ENCODE measurements around the gene ATP11A.

The ATP11A gene

GRCh38 chr13:112709825-112710783 lies 20.3 kb downstream of the ATP11A start:
- Histone ChIP-seq H2BK12ac (ENCODE audit: low read length in 2 of 2) (peak overlapping the region in 1 of 2 experiments; percentile 70), H3K4ac (ENCODE audit: low read depth in 1 of 2, low read length in 2 of 2) (peak overlapping the region in 1 of 2 experiments; percentile 40), H3K4me1 (ENCODE audit: control insufficient read depth, insufficient read depth, low read depth, low read length) (peaks cover 12% of the 10 kb centered on the region), H2BK5ac (ENCODE audit: low read depth, low read length, poor library complexity, severe bottlenecking) (no peak overlapping the region), H3K18ac (ENCODE audit: low read depth in 1 of 2, low read length in 2 of 2) (peak overlapping the region; percentile 46 to 55), H3K23ac (ENCODE audit: low read length in 2 of 2) (no peak overlapping the region), H3K4me3 (ENCODE audit: insufficient read depth in 1 of 2, low read depth in 1 of 2, low read length in 2 of 2) (no peak overlapping the region), H3K36me3 (ENCODE audit: control insufficient read depth in 1 of 2, insufficient read depth in 2 of 2, low read depth in 1 of 2, low read length in 2 of 2) (no peaks in the 10 kb centered on the region), H3K27ac (ENCODE audit: low read length, poor library complexity, severe bottlenecking) (no peak overlapping the region), H3K9me3 (ENCODE audit: control insufficient read depth, low read length) (no peaks in the 10 kb centered on the region), H2AK5ac (ENCODE audit: low read length, severe bottlenecking) (no peak overlapping the region), H4K8ac (ENCODE audit: low read length) (peak overlapping the region; percentile 39), H3K9ac (ENCODE audit: low read length) (no peak overlapping the region), H4K91ac (ENCODE audit: low read length) (peak overlapping the region; percentile 8), H3K14ac (ENCODE audit: low read length in 2 of 2) (peak overlapping the region in 1 of 2 experiments; percentile 91), H2BK120ac (ENCODE audit: low read depth, low read length) (peak overlapping the region; percentile 74), H2BK15ac (ENCODE audit: low read depth, poor library complexity, severe bottlenecking) (peak overlapping the region; percentile 74), H2AFZ (ENCODE audit: low read depth, low read length) (no peak overlapping the region), H3K4me2 (ENCODE audit: low read length, poor library complexity, severe bottlenecking) (no peak overlapping the region), H3K27me3 (ENCODE audit: control insufficient read depth in 1 of 2, insufficient read depth in 1 of 2, low read length in 2 of 2) (no peaks in the 10 kb centered on the region), H3K79me1 (replicated peaks; ENCODE audit: low read length, poor library complexity, severe bottlenecking) (peaks cover 38% of the 10 kb centered on the region)
- WGBS, result 72% methylated on average over 26 of the region's 26 CpGs
- no peak for DNase-seq

GRCh38 chr13:112710855-112711527 lies 21.2 kb downstream of the ATP11A start:
- H2BK15ac ChIP-seq (ENCODE audit: low read depth, poor library complexity, severe bottlenecking), result no peak overlapping the region
- H3K4me3 ChIP-seq (ENCODE audit: insufficient read depth in 1 of 2, low read depth in 1 of 2, low read length in 2 of 2), result peak overlapping the region in 1 of 2 experiments; percentile 71
- H2BK12ac ChIP-seq (ENCODE audit: low read length in 2 of 2), result peak overlapping the region in 1 of 2 experiments; percentile 64
- no peak overlapping the region for H4K8ac ChIP-seq (ENCODE audit: low read length)
- H2AFZ ChIP-seq (ENCODE audit: low read depth, low read length), result no peak overlapping the region
- no peak overlapping the region for H2AK5ac ChIP-seq (ENCODE audit: low read length, severe bottlenecking)
- H3K14ac ChIP-seq (ENCODE audit: low read length in 2 of 2), result no peak overlapping the region
- H3K27me3 ChIP-seq (ENCODE audit: control insufficient read depth in 1 of 2, insufficient read depth in 1 of 2, low read length in 2 of 2), result no peaks in the 10 kb centered on the region
- no peaks in the 10 kb centered on the region for H3K36me3 ChIP-seq (ENCODE audit: control insufficient read depth in 1 of 2, insufficient read depth in 2 of 2, low read depth in 1 of 2, low read length in 2 of 2)
- no peak for DNase-seq
- H3K27ac ChIP-seq (ENCODE audit: low read length, poor library complexity, severe bottlenecking), result peak overlapping the region; percentile 57
- peak overlapping the region; percentile 58 for H3K4me2 ChIP-seq (ENCODE audit: low read length, poor library complexity, severe bottlenecking)
- no peak overlapping the region for H3K23ac ChIP-seq (ENCODE audit: low read length in 2 of 2)
- H3K79me1 ChIP-seq (replicated peaks; ENCODE audit: low read length, poor library complexity, severe bottlenecking), result peaks cover 40% of the 10 kb centered on the region
- H3K9me3 ChIP-seq (ENCODE audit: control insufficient read depth, low read length), result no peaks in the 10 kb centered on the region
- no peak overlapping the region for H2BK5ac ChIP-seq (ENCODE audit: low read depth, low read length, poor library complexity, severe bottlenecking)
- H3K4ac ChIP-seq (ENCODE audit: low read depth in 1 of 2, low read length in 2 of 2), result peak overlapping the region in 1 of 2 experiments; percentile 7
- no peak overlapping the region for H4K91ac ChIP-seq (ENCODE audit: low read length)
- peak overlapping the region; percentile 70 to 76 for H3K18ac ChIP-seq (ENCODE audit: low read depth in 1 of 2, low read length in 2 of 2)
- H2BK120ac ChIP-seq (ENCODE audit: low read depth, low read length), result peak overlapping the region; percentile 74
- H3K4me1 ChIP-seq (ENCODE audit: control insufficient read depth, insufficient read depth, low read depth, low read length), result peaks cover 16% of the 10 kb centered on the region
- 68% methylated on average over 17 of the region's 22 CpGs for WGBS
- peak overlapping the region; percentile 82 for H3K9ac ChIP-seq (ENCODE audit: low read length)

GRCh38 chr13:112711528-112712265 lies 21.9 kb downstream of the ATP11A start:
- H3K9ac ChIP-seq (ENCODE audit: low read length), result peak overlapping the region; percentile 82
- peak; percentile 98 for DNase-seq
- H3K4me1 ChIP-seq (ENCODE audit: control insufficient read depth, insufficient read depth, low read depth, low read length), result peaks cover 16% of the 10 kb centered on the region
- H3K27ac ChIP-seq (ENCODE audit: low read length, poor library complexity, severe bottlenecking), result peak overlapping the region; percentile 57
- H3K36me3 ChIP-seq (ENCODE audit: control insufficient read depth in 1 of 2, insufficient read depth in 2 of 2, low read depth in 1 of 2, low read length in 2 of 2), result peaks cover 0 to 6% of the 10 kb centered on the region in 2 experiments
- H3K14ac ChIP-seq (ENCODE audit: low read length in 2 of 2), result no peak overlapping the region
- H2BK15ac ChIP-seq (ENCODE audit: low read depth, poor library complexity, severe bottlenecking), result no peak overlapping the region
- H3K18ac ChIP-seq (ENCODE audit: low read depth in 1 of 2, low read length in 2 of 2), result peak overlapping the region; percentile 76 to 92
- under 1% methylated on average over 18 of the region's 22 CpGs for WGBS
- peak overlapping the region; percentile 42 to 88 for H3K4ac ChIP-seq (ENCODE audit: low read depth in 1 of 2, low read length in 2 of 2)
- H3K4me2 ChIP-seq (ENCODE audit: low read length, poor library complexity, severe bottlenecking), result peak overlapping the region; percentile 58
- H2AFZ ChIP-seq (ENCODE audit: low read depth, low read length), result no peak overlapping the region
- peaks cover 47% of the 10 kb centered on the region for H3K79me1 ChIP-seq (replicated peaks; ENCODE audit: low read length, poor library complexity, severe bottlenecking)
- peak overlapping the region in 1 of 2 experiments; percentile 71 for H3K4me3 ChIP-seq (ENCODE audit: insufficient read depth in 1 of 2, low read depth in 1 of 2, low read length in 2 of 2)
- H2BK120ac ChIP-seq (ENCODE audit: low read depth, low read length), result peak overlapping the region; percentile 56
- no peak overlapping the region for H3K23ac ChIP-seq (ENCODE audit: low read length in 2 of 2)
- no peak overlapping the region for H4K8ac ChIP-seq (ENCODE audit: low read length)
- no peak overlapping the region for H2BK5ac ChIP-seq (ENCODE audit: low read depth, low read length, poor library complexity, severe bottlenecking)
- H3K9me3 ChIP-seq (ENCODE audit: control insufficient read depth, low read length), result no peaks in the 10 kb centered on the region
- peak overlapping the region; percentile 22 to 94 for H2BK12ac ChIP-seq (ENCODE audit: low read length in 2 of 2)
- H4K91ac ChIP-seq (ENCODE audit: low read length), result peak overlapping the region; percentile 72
- H3K27me3 ChIP-seq (ENCODE audit: control insufficient read depth in 1 of 2, insufficient read depth in 1 of 2, low read length in 2 of 2), result no peaks in the 10 kb centered on the region
- H2AK5ac ChIP-seq (ENCODE audit: low read length, severe bottlenecking), result no peak overlapping the region

Measured in mesenchymal stem cell (in vitro differentiated cells and primary cell).